M059J (cell line): ENCODE measurements around the gene CREBBP. TPM values are rescaled to one million over a fixed set of nuclear protein-coding genes. Genes with fewer than 3 reads are reported as not detected.
A peak's percentile ranks its signal among the peaks of the same experiment; 100 is the strongest.

ENCODE experiments used
- DNase-seq: peaks from one replicate; pipeline ENCODE4 v3.0.0-alpha.2; 2012; ENCODE audit warnings: low read depth
- total RNA-seq: library from RNA; depleted of rRNA; stranded (reverse); fragments of >200 nt; shearing (Covaris generic); gene quantifications from 2 replicates; pipeline ENCODE4 v1.2.3, GENCODE V29; 2014

Gene CREBBP
- total RNA-seq, 1 experiment from 2014 or later = 14.8 TPM

DNA sequence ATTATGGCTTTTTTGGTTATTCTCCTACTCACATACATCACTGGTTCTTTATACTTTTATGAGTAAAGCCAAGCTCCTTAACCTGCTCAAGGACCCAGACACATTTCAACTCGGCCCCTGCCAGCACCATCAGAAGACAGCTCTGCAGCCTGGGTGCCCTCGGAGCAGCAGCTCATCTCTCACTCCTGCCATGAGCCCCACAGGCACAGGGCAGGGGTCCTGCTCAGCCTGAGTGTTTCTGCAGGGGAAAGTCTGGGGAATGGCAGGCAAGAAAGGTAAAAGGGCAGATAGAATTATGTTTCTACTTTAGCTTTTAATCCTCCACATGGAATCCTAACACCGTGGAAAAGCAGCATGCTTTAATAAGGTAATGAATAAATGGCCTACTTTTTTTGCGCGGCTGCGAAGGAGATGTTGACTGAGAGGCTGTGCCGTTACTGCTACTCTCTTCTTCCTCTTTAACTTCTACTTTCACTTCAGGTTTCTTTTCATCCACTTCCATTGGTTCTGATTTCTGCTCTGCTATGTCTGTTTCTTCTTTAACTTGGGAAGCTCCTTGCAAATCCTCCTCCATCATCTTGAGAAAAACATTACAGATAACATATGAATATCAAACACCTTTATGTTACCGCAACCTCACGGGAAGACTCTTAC, 113.1 kb downstream of the CREBBP start:
- DNase-seq = no peak

DNA sequence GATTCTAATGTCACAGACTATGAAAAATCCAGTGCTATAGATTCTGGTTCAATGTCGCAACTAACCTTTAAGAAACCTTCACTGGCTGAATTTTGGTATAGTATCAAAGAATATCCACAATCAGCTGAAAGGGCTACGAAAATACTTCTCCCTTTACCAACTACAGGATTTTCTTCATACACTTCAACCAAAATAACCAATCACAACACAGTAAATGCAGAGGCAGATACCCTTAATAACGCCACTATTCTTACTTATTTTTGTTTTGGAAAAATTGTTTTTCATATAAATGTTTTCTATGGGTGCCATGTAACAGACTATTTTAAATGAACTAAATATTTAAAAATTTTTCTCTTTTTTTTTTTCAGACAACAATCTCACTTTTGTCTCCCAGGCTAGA, 114.3 kb downstream of the CREBBP start:
- no peak for DNase-seq

DNA sequence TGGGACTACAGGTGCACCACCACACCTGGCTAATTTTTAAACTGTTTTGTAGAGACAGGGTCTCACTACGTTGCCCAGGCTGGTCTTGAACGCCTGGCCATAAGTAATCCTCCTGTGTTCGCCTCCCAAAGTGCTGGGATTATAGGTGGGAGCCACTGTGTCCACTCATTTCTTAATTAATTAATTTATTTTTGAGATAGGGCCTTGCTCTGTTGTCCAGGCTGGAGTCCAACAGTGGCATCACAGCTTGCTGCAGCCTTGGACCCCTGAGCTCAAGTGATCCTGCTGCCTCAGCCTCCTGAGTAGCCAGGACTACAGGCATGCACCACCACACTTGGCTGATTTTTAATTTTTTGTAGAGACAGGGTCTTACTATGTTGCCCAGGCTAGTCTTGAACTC, 116.1 kb downstream of the CREBBP start:
- no peak for DNase-seq

DNA sequence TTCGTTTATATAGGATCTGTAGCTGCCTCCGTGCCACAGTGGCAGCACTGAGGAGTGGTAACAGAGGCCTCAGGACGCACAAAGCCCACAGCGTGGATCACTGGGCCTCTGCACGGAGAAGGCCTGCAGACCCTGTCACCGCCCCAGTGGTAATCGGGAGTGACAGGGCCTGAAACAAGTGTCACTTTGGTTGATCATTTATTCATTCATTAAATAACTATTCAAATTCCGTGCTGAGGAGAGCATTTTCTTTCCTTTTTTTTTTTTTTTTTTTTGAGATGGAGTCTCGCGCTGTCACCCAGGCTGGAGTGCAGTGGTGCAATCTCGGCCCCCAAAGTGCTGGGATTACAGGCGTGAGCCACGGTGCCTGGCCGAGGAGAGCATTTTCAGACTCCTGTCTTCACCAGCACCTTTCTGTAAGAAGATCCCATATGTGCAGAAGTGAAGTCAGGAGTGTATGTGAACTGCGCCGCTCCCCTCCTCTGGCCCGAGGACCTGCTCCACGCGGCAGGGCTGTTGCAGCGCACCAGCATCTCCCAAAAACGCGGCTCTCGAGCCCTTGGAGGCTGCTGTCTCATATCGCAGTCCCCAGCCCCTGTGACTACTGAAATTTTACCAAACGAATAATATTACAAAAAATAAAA, 118.3 kb downstream of the CREBBP start:
- no peak for DNase-seq

DNA sequence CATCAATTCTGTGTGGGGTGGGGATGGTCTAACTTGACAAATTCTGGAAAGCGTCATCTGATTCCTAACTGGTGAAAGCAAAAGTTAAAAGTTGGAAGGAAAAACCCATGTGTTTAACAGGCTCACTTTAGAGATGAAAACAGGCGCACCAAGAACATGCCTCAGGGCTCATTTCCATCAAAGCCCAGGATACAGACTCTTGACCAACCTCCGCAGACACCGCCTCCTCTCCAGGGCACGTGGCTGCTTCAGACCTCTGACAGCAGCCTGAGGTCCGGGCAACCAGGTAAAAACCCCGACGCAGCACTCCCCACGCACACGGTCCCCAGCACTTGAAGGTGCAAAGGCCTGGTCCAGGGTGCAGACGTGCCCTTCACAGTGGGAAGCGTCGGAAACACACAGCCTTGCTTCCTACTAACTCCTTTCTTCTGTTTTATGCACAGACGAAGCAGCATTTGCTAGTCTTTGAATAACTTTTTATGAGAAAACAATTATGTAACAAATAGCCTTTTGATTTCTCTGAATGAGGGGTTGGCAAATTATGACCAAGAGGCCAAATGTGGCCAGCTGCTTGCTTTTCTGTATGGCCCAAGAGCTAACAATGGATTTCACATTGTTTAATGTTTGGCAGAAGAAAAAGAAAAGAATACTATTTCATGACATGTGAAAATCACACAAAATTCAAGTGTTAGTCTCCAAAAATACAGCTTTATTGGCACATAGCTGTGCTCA, 119.0 kb downstream of the CREBBP start:
- DNase-seq = no peak

DNA sequence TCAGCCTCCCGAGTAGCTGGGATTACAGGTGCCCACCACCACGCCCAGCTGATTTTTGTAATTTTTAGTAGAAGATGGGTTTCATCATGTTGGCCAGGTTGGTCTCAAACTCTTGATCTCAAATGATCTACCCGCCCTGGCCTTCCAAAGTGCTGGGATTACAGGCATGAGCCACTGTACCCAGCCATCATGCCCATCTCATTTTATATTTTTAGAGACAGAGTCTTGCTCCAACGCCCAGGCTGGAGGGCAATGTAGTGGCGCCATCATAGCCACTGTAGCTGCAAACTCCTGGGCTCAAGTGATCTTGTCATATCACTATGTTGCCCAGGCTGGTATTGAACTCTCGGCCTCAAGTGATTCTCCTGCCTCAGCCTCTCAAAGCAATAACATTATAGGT, 120.0 kb downstream of the CREBBP start:
- DNase-seq = no peak

DNA sequence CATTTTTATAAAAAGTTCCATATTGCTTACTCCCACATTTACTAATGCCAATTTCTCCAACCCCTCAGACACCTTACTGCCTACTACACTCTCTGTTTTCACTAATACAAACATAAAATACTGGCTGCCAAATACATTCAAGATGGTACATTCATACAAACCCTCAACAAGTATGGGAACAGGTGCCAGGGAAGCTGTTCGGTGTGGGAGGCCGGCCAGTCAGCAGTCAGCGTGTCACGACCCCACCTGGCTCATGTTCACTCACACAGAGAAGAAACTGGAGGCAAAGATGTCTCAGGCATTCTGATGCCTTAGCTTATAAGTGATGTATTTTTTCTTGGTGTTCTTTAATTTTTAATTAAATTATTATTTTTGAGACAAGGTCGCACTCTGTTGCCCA, 120.8 kb downstream of the CREBBP start:
- DNase-seq = no peak

DNA sequence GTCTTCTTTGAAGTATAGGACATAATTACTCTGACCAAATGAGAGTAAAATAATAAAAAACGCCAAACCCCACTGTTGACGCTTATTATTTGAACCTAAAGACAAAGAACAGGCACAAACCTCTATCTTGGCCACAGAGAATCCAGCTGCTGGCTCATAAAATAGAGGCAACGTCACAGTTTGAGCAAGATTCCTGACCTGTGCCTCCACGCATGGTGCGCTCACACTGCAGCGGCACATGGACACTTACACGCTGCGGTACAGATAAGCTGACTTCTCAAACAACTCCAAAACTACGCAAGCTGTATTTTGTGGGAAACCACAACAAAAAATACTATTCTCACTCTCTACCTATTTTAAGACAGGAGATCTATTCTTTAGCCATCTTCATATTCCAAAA, 124.4 kb downstream of the CREBBP start:
- no peak for DNase-seq

DNA sequence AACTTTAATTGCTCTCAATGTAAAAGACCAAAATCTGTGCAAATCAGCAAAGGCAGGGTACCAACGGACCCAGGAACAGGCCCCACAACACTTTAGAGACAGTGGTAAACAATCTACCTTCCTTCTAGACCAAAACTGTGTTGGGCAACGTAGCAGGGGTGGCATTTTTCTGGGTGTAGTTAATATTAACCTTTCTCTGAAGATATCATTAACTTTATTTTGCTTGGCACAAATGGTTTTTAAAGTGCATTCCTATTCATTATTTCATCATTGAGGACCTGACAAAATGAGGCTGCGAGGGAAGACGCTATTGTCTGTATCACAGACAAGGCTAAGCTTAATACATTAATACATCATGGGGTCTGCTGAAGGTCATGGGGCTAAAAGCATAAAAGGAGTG, 125.3 kb downstream of the CREBBP start:
- DNase-seq = no peak

DNA sequence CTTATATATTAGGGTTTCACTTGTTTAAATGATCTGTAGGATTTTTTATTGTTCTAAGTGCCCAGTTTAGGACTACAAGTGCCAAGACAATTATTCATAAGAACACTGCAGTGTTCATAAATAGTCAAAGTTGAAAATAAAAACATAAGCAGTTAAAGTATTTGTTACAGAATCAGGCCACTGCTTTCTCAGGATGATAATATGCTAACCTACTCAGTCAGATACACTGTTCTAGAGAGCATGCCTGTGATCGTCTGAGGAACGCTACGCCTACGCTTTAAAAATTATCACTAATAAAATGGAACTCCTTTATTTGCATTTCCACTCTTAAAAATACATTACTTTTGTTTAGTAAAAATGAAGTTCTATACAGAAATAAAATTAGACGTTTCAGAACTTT, 125.7 kb downstream of the CREBBP start:
- DNase-seq = no peak

DNA sequence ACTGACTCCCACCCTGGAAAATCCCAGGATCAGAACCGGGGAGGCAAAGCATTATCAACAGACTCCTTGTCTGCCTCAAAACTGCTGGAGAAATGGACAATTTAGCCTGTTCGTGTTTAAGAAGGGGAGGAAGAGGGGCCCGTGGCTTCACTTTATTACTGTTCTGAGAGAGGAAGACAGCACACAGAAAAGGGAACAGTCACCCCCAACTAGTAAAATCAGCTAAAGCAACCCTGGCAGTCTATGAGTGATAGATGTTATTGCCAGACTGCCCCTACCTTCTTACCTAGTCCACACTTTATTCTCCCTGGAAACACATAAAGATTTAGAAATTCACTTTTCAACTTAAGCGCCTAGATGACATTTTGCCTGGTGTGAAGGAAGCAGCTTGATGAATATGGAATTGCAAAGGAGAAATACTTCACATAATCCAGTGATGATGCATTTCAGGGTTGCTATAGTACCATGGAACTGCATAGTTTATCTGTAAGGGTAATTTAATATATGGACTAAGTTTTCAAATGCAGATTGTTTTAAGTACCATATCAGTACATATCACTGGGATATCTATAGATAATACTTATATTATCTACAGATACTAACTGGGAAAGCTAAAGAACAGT, 126.3 kb downstream of the CREBBP start:
- no peak for DNase-seq

DNA sequence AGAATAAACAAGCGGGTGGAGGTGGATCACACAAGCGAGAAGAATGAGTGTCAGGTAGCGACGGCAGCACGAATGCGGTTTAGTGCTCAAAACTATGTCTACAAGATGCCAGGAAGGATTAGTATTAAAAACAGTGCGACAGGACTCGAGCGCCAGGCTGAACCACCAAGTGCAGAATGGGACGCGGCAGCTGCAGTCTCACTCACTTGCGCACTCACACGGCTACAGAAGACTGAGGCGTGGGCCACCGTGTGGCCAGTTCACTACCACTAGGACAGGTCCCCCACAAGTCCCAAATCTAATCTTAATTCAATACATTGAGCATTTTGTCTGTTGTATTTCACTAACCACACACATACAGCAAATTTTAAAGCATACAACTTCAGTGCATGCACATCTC, 127.5 kb downstream of the CREBBP start:
- DNase-seq = no peak

DNA sequence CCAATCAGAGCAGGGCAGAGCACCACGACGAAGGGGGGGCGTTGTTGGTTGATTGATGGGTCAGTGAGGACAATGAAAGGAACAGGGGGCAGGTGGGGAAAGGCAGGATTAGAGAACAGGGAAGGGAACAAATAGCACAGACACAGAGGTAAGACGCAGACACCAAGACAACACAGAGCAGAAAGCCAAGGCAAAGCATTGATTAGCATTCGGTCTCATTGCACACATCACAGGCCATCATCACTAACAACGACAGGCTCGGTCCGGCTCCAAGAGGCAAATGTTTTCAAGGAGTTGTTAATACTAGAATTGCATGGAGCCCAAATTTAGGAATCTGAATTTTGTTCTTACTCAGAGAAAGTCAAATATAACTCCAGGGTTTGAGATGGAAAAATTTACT, 128.6 kb downstream of the CREBBP start:
- DNase-seq = no peak

DNA sequence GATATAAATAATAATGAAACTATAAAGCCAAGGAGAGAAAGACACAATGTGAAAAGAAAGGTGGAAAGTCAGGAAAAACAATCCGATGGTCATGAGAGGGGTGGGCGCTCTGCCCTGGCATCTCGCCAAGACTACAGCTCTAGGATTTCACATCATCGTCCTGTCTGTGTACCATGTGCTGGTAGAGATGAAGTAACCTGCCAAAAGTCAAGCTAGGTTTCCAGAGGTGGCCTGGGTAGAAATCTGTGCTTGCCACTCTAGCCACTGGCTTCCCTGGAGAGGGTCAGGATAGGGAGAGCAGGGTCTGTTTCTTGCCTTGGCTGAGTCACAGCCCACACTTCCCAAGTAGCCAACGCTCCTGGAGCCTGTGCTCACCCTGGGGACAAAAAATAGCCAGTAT, 132.2 kb downstream of the CREBBP start:
- DNase-seq = peak; percentile 13

DNA sequence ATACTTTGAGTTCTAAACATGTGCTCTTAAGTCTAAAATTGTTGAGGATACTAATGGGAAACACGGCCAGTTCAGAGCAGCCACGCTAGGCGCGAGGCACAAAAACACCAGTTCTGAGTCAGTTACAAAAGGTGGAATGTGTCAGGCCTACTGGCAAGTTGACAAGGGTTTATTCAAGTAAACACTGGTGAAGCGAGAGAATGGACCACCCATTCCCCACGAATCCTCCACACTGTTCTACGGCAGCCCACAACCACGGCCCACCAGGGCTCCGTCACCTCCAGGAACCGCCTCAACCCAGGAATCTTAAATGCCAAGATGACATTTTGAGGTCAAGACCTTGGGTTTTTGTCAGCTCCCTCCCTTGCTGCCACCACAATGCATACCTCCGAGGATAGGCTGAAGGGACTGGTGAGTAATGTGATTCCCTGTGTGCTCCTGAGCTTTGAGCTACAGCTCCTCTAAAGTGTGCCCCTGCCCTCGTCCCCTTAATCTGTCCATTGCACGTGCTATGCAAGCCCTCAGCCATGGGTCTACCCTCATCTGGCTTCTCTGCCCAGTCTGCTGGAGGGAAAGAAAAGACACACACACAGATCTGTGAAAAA, 134.7 kb downstream of the CREBBP start:
- peak; percentile 92 for DNase-seq

DNA sequence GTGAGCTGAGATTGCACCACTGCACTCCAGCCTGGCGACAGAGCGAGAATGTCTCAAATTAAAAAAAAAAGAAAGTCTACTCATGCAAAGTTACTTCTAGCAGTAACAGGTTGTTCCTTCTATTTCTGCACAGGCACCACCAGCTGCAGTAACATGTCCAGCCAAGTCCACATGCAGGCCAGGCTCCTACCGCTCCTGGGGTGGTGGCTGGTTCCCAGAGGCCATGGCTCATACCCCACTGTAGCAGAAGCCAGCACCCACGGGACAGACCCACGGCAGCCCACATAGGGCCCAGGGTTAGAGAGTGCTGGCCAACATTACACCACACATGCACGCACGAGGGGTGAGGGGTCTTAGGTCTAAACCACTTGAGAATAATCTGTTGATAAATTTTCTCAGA, 136.5 kb downstream of the CREBBP start:
- no peak for DNase-seq

DNA sequence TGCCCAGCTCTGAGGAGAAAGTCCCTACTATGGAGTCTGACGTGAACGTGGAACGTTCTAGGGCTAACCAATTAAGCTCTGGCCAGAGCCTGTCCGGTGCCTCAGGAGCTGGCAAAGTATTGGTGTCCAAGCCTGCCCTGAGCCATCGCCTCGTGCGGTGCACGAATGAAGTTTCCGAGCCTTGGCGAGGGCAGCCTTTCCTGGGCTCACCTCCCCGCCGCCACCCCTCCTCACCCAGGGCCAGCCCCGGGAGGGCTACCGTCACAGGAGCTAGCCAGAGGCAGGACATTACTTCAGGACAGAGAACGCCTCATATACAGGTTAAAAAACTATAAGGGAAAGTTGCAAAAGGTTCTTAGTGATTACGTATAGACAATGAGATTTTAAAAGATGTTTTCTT, 139.6 kb downstream of the CREBBP start:
- no peak for DNase-seq

DNA sequence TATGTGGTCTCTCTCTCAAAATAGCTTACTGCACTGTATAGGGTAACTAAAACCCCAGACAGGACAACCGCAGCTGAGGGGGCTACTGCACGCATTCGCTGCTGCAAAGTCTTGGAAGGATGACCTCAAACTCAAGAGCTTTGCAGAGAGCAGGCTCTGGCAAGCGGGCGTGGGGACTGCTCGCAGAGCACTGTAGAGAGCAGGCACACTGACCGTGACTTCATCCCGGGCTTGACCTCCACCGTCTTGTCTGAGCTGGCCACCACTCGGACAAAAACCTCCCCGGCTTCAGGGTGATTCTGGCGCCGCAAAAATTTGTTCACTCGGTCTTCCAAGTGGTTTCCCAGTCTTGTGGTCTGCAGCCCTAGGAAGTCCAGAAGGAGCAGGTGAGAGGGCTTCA, 140.3 kb downstream of the CREBBP start:
- no peak for DNase-seq

DNA sequence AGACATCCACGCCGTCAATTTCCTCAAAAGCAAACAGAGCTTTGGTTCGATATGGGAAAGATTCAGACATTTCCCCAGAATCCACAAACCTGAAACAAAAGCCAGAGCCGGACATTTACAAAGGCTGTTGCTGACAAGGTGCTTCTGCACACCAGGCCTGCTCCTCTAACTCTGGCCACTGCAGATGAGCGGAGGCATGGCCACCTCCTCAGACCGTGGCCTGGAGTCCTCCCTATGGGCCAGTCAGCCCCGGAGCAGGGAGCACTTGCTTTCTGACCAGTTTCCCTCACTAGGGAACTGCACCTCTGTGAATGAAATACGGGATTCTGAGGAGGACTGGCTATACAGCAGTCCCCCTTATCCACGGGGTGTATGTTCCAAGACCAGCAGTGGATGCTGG, 140.9 kb downstream of the CREBBP start:
- DNase-seq = no peak

DNA sequence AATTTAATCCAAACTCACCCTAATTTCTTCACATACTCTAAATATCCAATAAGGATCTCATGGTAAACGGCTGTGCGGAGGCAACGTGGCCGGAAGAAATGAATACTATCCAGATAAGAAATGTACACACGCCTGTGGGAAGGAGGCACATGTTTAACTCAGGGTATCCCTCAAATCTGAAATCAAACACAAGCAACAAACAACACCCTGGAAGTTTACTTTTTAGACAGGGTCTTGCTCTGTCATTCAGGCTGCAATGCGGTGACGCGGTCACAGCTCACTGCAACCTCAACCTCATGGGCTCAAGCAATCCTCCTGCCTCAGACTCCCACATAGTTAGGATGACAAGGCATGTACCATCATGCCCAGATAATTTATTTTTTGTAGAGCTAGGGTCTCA, 142.0 kb downstream of the CREBBP start:
- DNase-seq = no peak

DNA sequence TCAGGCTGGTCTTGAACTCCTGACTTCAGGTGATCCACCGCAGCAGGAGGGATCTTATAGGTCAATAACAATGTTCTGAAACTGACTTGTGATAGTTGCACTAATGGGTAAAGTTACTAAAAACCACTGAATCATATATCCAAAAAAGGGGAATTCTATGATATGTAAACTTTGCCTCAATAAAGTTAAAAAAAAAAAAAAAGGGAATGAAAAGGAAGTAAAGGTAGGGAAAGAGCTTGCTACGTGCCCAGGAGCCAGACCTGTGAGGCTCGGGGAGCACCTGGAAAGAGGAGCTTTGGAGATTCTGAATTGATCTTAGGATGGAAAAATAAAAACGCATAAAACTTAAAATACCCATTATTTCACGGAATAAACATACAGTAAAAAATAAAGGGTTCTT, 142.4 kb downstream of the CREBBP start:
- DNase-seq = no peak

DNA sequence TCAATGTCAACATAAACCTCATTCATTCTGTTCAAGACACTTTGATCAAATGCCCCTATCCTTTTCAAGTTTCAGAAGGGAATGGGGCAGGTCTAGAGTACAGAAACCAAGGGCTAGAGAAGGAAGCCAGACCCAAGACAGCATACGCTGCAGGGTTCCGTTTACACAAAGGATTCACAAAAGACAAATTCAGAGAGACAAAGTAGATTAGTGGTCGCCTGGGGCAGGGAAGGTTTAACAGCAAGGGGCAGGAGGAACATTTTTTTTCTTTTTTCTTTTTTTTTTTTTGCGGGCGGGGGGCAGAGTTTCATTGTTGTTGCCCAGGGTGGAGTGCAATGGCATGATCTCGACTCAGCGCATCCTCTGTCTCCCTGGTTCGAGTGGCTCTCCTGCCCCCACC, 143.3 kb downstream of the CREBBP start:
- DNase-seq = no peak
